Mesothelial cell of epicardium (in vitro differentiated cells): ENCODE results near the gene ITGB7. TPM values are rescaled to one million over a fixed set of nuclear protein-coding genes. Genes with fewer than 3 reads are reported as not detected.
A peak's percentile ranks its signal among the peaks of the same experiment; 100 is the strongest.

ENCODE experiments used
- DNase-seq, 2 experiments: peaks; one replicate each; pipeline ENCODE4 v3.0.0; 2021; ENCODE audit warnings: low spot score in 2 of 2; ENCODE audit not compliant: unreplicated experiment in 2 of 2
- H3K27ac Mint-ChIP-seq: 2 replicates; pipeline ENCODE4 v1.8.0; 2021; ENCODE audit warnings: mixed read lengths
- H3K27me3 Mint-ChIP-seq: 2 replicates; pipeline ENCODE4 v1.8.0; 2021; ENCODE audit warnings: low read depth, mixed read lengths
- H3K36me3 Mint-ChIP-seq: 2 replicates; pipeline ENCODE4 v1.8.0; 2021; ENCODE audit warnings: mixed read lengths
- H3K4me1 Mint-ChIP-seq: 2 replicates; pipeline ENCODE4 v1.8.0; 2021; ENCODE audit warnings: mixed read lengths
- H3K4me3 Mint-ChIP-seq: 2 replicates; pipeline ENCODE4 v1.8.0; 2021; ENCODE audit warnings: mild to moderate bottlenecking, moderate library complexity, mixed read lengths
- H3K9me3 Mint-ChIP-seq: 2 replicates; pipeline ENCODE4 v1.8.0; 2021; ENCODE audit warnings: mixed read lengths
- CTCF ChIP-seq: fragments of 200-600 bp; sonication (generic); IDR thresholded peaks from one replicate; pipeline ENCODE4 v1.5.0; 2021; ENCODE audit warnings: antibody characterized with exemption; ENCODE audit not compliant: unreplicated experiment
- total RNA-seq: library from RNA; stranded (reverse); gene quantifications from 3 replicates; pipeline ENCODE4 v1.2.1, GENCODE V29; 2021

The ITGB7 gene
- total RNA-seq, 1 donor from 2014 or later: 4.9 TPM

GRCh38 chr12:53220694-53221202 lies 13.7 kb upstream of the ITGB7 start:
- Mint-ChIP-seq H3K36me3 (no peaks in the 10 kb centered on the region), H3K27ac (peak overlapping the region; percentile 99), H3K4me3 (peak overlapping the region; percentile 94), H3K4me1 (peaks cover 74% of the 10 kb centered on the region), H3K9me3 (no peaks in the 10 kb centered on the region), H3K27me3 (no peaks in the 10 kb centered on the region)
- peak; percentile 85 to 93 for DNase-seq
- no peak for TF ChIP-seq CTCF

- H3K4me3 Mint-ChIP-seq: peak overlapping the region; percentile 94
Measured at GRCh38 chr12:53219956-53220693, 13.1 kb upstream of the ITGB7 start.

GRCh38 chr12:53219292-53219955 lies 12.4 kb upstream of the ITGB7 start:
- H3K27me3 Mint-ChIP-seq: no peaks in the 10 kb centered on the region
- no peaks in the 10 kb centered on the region for H3K36me3 Mint-ChIP-seq
- H3K4me1 Mint-ChIP-seq: peaks cover 62% of the 10 kb centered on the region
- TF ChIP-seq CTCF: no peak
- H3K4me3 Mint-ChIP-seq: peak overlapping the region; percentile 94
- peak overlapping the region; percentile 85 for H3K27ac Mint-ChIP-seq
- no peak for DNase-seq
- H3K9me3 Mint-ChIP-seq: no peaks in the 10 kb centered on the region

More at GRCh38 chr12:53219956-53220693, 13.1 kb upstream of the ITGB7 start:
- no peaks in the 10 kb centered on the region for H3K9me3 Mint-ChIP-seq
- no peaks in the 10 kb centered on the region for H3K27me3 Mint-ChIP-seq
- DNase-seq: peak in 1 of 2 experiments; percentile 62
- TF ChIP-seq CTCF: no peak
- H3K36me3 Mint-ChIP-seq: no peaks in the 10 kb centered on the region
- H3K4me1 Mint-ChIP-seq: peaks cover 69% of the 10 kb centered on the region
- peak overlapping the region; percentile 99 for H3K27ac Mint-ChIP-seq

GRCh38 chr12:53218551-53219291 lies 11.7 kb upstream of the ITGB7 start:
- Mint-ChIP-seq H3K27me3 (no peaks in the 10 kb centered on the region), H3K4me1 (peaks cover 55% of the 10 kb centered on the region), H3K9me3 (no peaks in the 10 kb centered on the region), H3K27ac (peak overlapping the region; percentile 91), H3K36me3 (peaks cover under 1% of the 10 kb centered on the region), H3K4me3 (peak overlapping the region; percentile 94)
- DNase-seq: no peak
- no peak for TF ChIP-seq CTCF

GRCh38 chr12:53217931-53218307 lies 10.9 kb upstream of the ITGB7 start:
- H3K9me3 Mint-ChIP-seq: no peaks in the 10 kb centered on the region

More at GRCh38 chr12:53217931-53218307, 10.9 kb upstream of the ITGB7 start:
- no peak for TF ChIP-seq CTCF
- no peak for DNase-seq
- Mint-ChIP-seq H3K27me3 (no peaks in the 10 kb centered on the region), H3K4me1 (peaks cover 52% of the 10 kb centered on the region), H3K36me3 (peaks cover 8% of the 10 kb centered on the region), H3K4me3 (peak overlapping the region; percentile 94), H3K27ac (peak overlapping the region; percentile 91)
